ENCODE measurements around the gene SPDYE4. TPM values are rescaled to one million over a fixed set of nuclear protein-coding genes. Genes with fewer than 3 reads are reported as not detected.

Gene SPDYE4
- total and polyA plus RNA-seq, 8 donors: not detected

GRCh38 chr17:8798176-8798845, 40.0 kb upstream of the SPDYE4 start:
- H3K9me3 ChIP-seq: no peaks in the 10 kb centered on the region
- no peak for DNase-seq
- WGBS, 5 donors: 63 to 82% (median 65%) methylated on average over 10 to 23 of the region's 23 CpGs
- peaks cover 0 to 16% (median 9%) of the 10 kb centered on the region in 4 donors for H3K4me1 ChIP-seq
- peak overlapping the region; percentile 36 to 55 (median 49) for H3K4me3 ChIP-seq
- H3K27ac ChIP-seq: peak overlapping the region; percentile 64 to 81 (median 80)
- TF ChIP-seq CTCF (IDR thresholded peaks at IDR 0.05) (no peak), POLR2A (IDR thresholded peaks at IDR 0.05) (no peak), POLR2AphosphoS5 (IDR thresholded peaks at IDR 0.05) (no peak), EP300 (IDR thresholded peaks at IDR 0.05) (no peak)
- H3K36me3 ChIP-seq: no peaks in the 10 kb centered on the region
- intact Hi-C loops (cut with DNase I; ENCODE audit: low total_unique reads): no loop called here
- H3K27me3 ChIP-seq: peaks cover 0 to 18% (median 7%) of the 10 kb centered on the region in 3 donors

- TF ChIP-seq POLR2A (IDR thresholded peaks at IDR 0.05): no peak
- no peak overlapping the region for H3K4me3 ChIP-seq
- intact Hi-C loops (cut with DNase I; ENCODE audit: low total_unique reads): no loop called here
- H3K27ac ChIP-seq: no peak overlapping the region
- H3K27me3 ChIP-seq: peaks cover 0 to 15% (median 7%) of the 10 kb centered on the region in 3 donors
- H3K9me3 ChIP-seq: no peaks in the 10 kb centered on the region
- DNase-seq: no peak
- H3K4me1 ChIP-seq: peaks cover 0 to 16% (median 9%) of the 10 kb centered on the region in 4 donors
- 83 to 93% (median 87%) methylated on average over 11 to 14 of the region's 14 CpGs for WGBS, 5 donors
- H3K36me3 ChIP-seq: no peaks in the 10 kb centered on the region
These were observed 39.4 kb upstream of the SPDYE4 start for GRCh38 chr17:8797621-8798175.

- peaks cover 0 to 13% (median 7%) of the 10 kb centered on the region in 3 donors for H3K27me3 ChIP-seq
- intact Hi-C loops (cut with DNase I; ENCODE audit: low total_unique reads): no loop called here
- H3K36me3 ChIP-seq: no peaks in the 10 kb centered on the region
- no peak for TF ChIP-seq CTCF (IDR thresholded peaks at IDR 0.05)
- TF ChIP-seq POLR2AphosphoS5 (IDR thresholded peaks at IDR 0.05): no peak
- TF ChIP-seq EP300 (IDR thresholded peaks at IDR 0.05): no peak
- no peak for TF ChIP-seq POLR2A (IDR thresholded peaks at IDR 0.05)
- no peak overlapping the region for H3K4me3 ChIP-seq
- peak overlapping the region in 2 of 5 donors; percentile 4 to 12 for H3K27ac ChIP-seq
- peaks cover 0 to 12% (median 9%) of the 10 kb centered on the region in 4 donors for H3K9me3 ChIP-seq
- WGBS, 5 donors: 50 to 75% (median 70%) methylated on average over 7 of the region's 7 CpGs
- DNase-seq: no peak
- peaks cover 0 to 16% (median 13%) of the 10 kb centered on the region in 4 donors for H3K4me1 ChIP-seq
These were observed 36.3 kb upstream of the SPDYE4 start for GRCh38 chr17:8794636-8795035.

GRCh38 chr17:8793649-8794048, 35.3 kb upstream of the SPDYE4 start:
- Histone ChIP-seq H3K27ac (peak overlapping the region in 1 of 5 donors; percentile 4), H3K4me1 (peaks cover 0 to 23% (median 11%) of the 10 kb centered on the region in 4 donors), H3K27me3 (peaks cover 0 to 3% (median 0%) of the 10 kb centered on the region in 3 donors), H3K36me3 (no peaks in the 10 kb centered on the region), H3K9me3 (peaks cover 0 to 12% (median 9%) of the 10 kb centered on the region in 4 donors), H3K4me3 (no peak overlapping the region)
- DNase-seq: no peak
- no peak for TF ChIP-seq POLR2AphosphoS5 (IDR thresholded peaks at IDR 0.05)
- no peak for TF ChIP-seq CTCF (IDR thresholded peaks at IDR 0.05)
- no peak for TF ChIP-seq POLR2A (IDR thresholded peaks at IDR 0.05)
- no peak for TF ChIP-seq EP300 (IDR thresholded peaks at IDR 0.05)
- 50 to 71% (median 60%) methylated on average over 2 of the region's 2 CpGs for WGBS, 5 donors
- intact Hi-C loops (cut with DNase I; ENCODE audit: low total_unique reads): no loop called here

GRCh38 chr17:8792646-8793045, 34.3 kb upstream of the SPDYE4 start:
- no peak for DNase-seq
- intact Hi-C loops (cut with DNase I; ENCODE audit: low total_unique reads): no loop called here
- Histone ChIP-seq H3K36me3 (no peaks in the 10 kb centered on the region), H3K4me1 (peaks cover 0 to 23% (median 6%) of the 10 kb centered on the region in 4 donors), H3K27ac (no peak overlapping the region), H3K9me3 (peaks cover 0 to 12% (median 9%) of the 10 kb centered on the region in 4 donors), H3K27me3 (no peaks in the 10 kb centered on the region), H3K4me3 (no peak overlapping the region)
- TF ChIP-seq CTCF (IDR thresholded peaks at IDR 0.05): no peak
- no peak for TF ChIP-seq POLR2AphosphoS5 (IDR thresholded peaks at IDR 0.05)
- TF ChIP-seq POLR2A (IDR thresholded peaks at IDR 0.05): no peak
- no peak for TF ChIP-seq EP300 (IDR thresholded peaks at IDR 0.05)
- 66 to 83% (median 79%) methylated on average over 5 to 6 of the region's 6 CpGs for WGBS, 5 donors
